Skeletal muscle cell (primary cell): Measurements from ENCODE around the gene BTN1A1.
A peak's percentile ranks its signal among the peaks of the same experiment; 100 is the strongest.

ENCODE experiments used
- DNase-seq: peaks from one replicate; pipeline ENCODE4 v3.0.0-alpha.2; 2010; ENCODE audit warnings: low read depth
- H3K4me3 ChIP-seq: 2 replicates; pipeline ENCODE4 v1.5.1; 2011; ENCODE audit warnings: low read depth, mild to moderate bottlenecking, control low read depth, low read length, moderate library complexity

The BTN1A1 gene

DNA sequence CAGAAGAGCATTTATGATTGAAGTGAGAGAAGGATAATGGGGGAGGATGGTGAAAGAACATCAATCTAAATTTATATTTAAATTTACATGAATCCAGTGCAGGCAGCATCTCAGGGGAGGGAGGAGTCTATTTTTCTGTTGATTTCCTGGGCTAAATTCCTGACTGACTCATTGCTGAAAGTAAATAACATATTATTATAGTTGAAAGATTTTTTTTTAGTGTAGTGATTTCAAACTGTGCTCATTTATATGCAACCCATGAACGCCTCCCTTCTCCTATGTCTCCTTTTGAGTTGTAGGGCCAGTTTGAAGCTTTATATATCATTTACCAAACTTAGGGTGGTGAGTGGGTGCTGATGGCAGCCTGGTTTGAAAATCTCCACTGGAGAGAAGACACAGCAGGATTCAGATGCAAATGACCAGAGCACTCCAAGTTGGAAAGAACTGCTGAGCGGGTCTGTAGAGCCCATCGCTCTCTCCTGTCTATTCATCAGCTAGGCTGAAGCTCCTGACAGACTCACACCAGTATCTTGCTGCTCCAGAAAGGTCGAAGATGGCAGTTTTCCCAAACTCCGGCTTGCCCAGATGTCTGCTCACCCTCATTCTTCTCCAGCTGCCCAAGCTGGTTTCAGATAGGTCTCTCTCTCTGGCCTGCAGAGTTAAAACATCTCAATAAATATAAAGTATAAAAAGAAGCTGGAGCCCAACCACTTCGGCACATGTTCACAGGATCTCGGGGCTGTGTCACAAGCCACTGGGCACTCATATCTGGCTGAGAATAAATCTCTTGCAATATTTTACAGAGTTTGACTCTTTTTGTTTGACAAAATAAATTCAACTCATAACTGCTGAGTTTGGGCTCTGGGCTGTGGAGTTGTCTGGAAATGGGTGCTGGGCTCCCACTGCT is 24.0 kb upstream of the BTN1A1 start:
- H3K4me3 ChIP-seq = no peak overlapping the region

DNA sequence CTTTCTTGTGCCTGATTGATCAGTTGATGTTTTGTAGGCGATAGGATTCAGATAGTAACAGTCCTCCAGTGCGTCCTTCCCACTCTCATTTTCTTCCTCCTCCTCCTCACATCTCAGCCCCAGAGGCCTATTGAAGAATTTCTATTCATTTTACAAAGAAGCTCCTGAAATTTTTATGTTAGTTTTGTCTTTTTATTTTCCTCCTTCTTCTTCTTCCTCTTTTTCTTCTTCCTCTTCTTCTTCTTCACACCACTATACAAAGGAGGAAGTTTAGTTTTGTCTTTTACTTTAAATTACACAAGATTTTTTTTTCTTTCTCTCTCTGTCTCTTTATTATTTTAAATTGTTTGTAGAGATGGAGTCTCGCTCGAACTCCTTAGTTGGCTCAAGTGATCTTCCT is 23.2 kb upstream of the BTN1A1 start:
- DNase-seq = no peak
- H3K4me3 ChIP-seq = no peak overlapping the region

More for the DNA sequence above, 24.0 kb upstream of the BTN1A1 start:
- DNase-seq = no peak

- no peak for DNase-seq
- no peak overlapping the region for H3K4me3 ChIP-seq
Measured at GRCh38 chr6:26477426-26477825, 22.7 kb upstream of the BTN1A1 start.

DNA sequence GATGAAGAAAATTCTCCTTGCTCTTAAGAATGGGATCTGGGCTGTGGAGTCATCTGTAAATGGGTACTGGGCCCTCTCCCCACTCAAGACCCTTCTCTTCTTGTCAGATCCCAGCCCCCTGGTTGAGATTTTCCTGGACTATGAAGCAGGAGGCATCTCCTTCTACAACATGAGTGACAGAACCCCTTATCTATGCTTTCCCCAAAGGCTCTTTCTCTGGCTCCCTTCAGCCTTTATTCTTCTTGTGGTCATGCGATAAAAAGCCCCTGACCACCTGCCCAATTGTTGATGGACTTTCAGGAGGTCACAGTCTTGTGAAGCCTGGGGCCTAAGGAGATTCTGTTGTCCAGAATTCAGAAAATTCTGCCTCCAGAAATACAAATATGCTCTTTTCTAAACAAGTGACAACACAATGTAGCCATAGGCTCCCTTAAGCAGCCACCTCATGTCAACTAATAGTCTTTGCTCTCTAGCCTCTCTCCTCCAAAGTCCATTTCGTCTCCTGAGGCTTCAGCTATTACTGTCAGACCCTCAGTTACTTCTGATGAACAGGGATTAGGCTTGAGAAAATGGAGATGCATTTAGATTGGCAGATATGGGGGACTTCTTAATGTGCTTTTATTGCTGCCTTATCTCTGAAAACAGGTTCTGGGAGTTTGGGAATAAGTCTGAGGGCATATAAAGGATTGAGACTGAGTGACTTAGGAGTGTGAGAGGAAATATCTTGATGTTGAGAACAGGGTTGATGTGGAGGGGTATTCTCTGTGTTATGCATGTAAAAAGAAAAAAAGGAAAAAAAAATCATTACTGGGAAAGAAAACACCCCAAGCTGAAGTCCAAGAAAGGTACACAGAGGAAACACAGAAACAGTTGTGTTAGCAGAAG is 21.8 kb upstream of the BTN1A1 start:
- no peak for DNase-seq
- H3K4me3 ChIP-seq = no peak overlapping the region

- no peak overlapping the region for H3K4me3 ChIP-seq
- no peak for DNase-seq
Measured at GRCh38 chr6:26478985-26479278, 21.2 kb upstream of the BTN1A1 start.

- no peak for DNase-seq
- no peak overlapping the region for H3K4me3 ChIP-seq
Measured at GRCh38 chr6:26482338-26482737, 17.8 kb upstream of the BTN1A1 start.

DNA sequence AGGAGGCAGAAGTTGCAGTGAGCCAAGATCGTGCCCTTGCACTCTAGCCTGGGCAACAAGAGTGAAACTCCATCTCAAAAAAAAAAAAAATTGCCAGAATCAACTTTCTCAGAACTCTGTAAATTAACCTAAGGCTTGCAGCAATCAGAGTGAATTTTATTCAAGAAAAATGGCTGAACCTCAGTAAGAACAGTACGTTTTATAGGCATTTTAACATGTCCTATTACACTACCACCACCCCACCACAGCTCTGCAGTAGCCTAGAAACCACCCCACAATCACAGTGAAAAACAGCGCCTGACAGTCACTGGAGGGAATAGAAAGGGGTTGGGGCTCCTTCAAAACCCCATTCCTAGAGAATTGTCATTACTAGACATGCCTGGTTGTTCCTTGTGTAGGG is 16.4 kb upstream of the BTN1A1 start:
- no peak for DNase-seq
- H3K4me3 ChIP-seq = no peak overlapping the region

GRCh38 chr6:26484161-26484560 is 15.9 kb upstream of the BTN1A1 start:
- H3K4me3 ChIP-seq = no peak overlapping the region
- DNase-seq = no peak

DNA sequence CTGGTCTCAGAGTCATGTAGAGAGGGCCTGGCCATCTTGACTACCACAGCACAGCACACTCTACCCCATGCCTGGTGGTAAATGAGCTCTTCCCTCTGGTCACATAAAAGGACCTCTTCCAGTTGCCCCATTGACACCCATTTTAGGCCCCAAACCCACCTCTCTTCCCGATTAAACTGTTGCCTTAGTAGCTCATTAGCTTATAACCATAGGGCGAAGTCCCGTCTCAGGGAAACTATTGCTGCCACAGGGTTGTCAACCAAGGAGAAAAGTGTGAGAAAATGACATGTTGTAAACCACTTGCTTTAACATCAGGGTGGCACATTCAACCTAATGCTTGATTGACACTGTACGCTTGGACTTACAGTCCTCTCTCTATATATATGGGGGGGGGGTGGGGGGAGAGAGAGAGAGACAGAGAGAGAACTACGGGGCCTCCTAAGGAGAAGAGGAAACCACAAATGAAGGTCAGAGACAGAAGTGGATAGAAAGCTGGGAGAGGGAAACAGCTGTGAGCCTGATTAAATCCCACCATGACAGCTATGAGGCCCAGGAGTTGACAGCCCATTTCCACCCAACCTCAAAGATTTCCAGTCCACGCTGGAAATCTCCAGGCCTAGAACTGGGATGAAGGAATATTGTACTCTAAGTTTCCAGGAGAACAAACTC is 14.9 kb upstream of the BTN1A1 start:
- no peak for DNase-seq
- H3K4me3 ChIP-seq = no peak overlapping the region

DNA sequence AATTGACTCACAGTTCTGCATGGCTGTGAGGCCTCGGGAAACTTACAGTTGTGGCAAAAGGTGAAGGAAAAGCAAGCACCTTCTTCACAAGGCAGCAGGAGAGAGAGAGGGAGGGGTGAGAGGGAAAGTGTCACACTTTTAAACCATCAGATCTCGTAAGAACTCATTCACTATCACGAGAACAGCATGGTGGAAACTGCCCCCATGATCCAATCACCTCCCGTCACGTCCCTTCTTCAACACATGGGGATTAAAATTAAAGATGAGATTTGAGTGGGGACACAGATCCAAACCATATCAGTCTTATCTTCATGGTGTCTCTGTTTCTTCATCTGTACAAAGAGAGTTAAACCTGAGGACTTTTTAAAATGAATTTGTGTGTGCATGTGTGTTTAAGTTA is 13.7 kb upstream of the BTN1A1 start:
- H3K4me3 ChIP-seq = no peak overlapping the region
- DNase-seq = no peak

- DNase-seq = no peak
- no peak overlapping the region for H3K4me3 ChIP-seq
Measured at GRCh38 chr6:26487466-26487865, 12.6 kb upstream of the BTN1A1 start.

DNA sequence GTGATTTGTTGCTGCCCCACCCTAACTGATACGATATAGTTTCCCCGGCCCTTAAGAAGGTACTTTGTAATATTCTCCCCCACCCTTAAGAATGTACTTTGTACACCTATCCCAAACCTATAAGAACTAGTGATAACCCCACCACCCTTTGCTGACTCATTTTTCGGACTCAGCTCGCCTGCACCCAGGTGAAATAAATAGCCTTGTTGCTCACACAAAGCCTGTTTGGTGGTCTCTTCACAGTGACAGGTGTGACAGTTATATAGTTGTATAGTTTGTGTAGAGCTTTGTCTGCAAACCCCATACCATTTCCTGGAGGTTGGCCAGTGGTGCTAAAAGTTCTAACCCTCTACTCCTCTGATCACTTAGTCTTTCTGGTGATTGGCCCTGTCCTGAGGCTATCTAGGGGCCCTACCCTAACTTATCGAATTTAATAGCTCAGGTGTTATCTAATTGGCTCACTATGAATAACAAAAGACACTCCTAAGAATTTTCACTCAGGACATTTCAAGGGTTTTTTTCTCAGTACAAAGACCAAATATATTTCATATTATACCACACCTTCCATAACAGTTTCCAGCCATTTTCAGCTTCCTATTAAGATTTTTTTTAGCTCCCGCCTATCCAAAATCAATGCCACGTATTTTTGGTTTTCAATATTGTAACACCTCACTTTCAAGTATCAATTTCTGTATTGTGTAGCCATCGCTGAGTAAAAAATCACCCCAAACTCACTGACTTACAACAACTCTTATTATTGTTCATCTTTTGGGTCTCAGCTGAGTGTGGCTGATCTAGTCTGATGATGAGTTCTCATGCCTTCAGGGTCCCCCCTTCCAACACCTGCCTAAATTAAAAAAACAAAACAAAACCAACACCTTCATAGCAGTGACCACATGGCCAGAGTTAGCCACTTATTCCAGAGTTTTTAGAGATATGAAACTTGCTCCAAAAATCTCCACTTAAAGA is 9.8 kb upstream of the BTN1A1 start:
- H3K4me3 ChIP-seq = no peak overlapping the region
- no peak for DNase-seq

DNA sequence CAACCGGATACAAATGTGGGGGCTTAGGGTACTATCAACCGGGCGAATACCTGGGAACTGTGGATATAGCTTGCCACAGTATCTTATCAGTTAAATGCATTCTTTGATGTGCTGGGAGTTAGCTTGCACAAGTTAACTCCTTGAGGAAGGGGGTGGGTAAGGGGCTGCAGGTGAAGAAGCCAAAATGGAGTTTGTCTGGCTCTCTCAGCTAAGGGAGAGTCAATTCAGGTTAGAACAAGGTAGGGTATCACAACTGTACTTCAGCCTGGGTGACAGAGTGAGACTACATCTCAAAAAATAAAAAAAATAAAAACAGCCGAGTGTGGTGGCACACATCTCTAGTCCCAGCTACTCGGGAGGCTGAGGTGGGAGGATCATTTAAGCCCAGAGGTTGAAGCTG is 8.5 kb upstream of the BTN1A1 start:
- no peak for DNase-seq
- H3K4me3 ChIP-seq = no peak overlapping the region

DNA sequence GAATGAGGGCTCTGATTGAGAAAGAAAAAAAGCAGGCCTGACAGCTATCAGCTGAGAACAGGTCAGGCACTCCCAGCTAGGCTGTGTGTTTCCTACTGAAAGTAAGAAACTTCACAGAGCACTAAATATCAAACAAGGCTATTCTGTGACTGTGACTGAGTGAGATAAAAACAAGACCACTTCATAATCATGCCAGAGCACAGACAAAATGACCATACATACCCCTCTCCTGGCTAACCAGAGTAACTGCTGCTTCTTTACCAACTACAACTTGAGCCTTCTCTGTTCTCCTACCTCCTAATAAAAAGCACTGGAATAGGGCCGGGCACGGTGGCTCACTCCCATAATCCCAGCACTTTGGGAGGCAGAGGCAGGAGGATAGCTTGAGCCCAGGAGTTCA is 6.8 kb upstream of the BTN1A1 start:
- no peak overlapping the region for H3K4me3 ChIP-seq
- no peak for DNase-seq

GRCh38 chr6:26494117-26494516 is 6.0 kb upstream of the BTN1A1 start:
- no peak for DNase-seq
- H3K4me3 ChIP-seq = no peak overlapping the region

- H3K4me3 ChIP-seq = no peak overlapping the region
- no peak for DNase-seq
Measured at GRCh38 chr6:26495281-26495680, 4.8 kb upstream of the BTN1A1 start.

- no peak overlapping the region for H3K4me3 ChIP-seq
- DNase-seq = no peak
Measured at GRCh38 chr6:26497610-26498009, 2.5 kb upstream of the BTN1A1 start.

GRCh38 chr6:26501482-26501986 is 1.4 kb downstream of the BTN1A1 start:
- H3K4me3 ChIP-seq = peak overlapping the region; percentile 35
- no peak for DNase-seq

DNA sequence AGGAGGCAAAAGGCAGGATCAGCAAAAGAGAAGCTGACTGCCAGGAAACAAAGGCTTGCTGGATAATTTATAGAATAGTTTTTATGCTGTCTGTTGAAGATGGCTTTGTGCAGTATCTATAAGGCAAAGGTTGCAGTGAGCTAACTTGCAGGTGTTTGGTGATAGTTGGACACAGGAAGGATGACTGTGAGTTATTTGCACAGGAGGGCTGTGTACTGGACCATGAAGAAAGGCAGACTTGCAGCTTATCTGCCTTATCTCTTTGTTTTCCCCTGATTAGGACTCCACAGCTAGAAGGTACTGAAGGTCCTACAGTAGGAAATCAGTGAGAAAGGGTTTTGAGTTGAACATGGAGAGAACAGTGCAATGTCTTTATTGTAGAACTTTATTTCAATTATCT is 2.1 kb downstream of the BTN1A1 start:
- no peak overlapping the region for H3K4me3 ChIP-seq
- DNase-seq = no peak
